A549 treated with AZD9567 at 1 μM for 4 hours (cell line): Measurements from ENCODE around the gene SATB2. TPM values are rescaled to one million over a fixed set of nuclear protein-coding genes. Genes with fewer than 3 reads are reported as not detected.

ENCODE experiments used
- total RNA-seq: library from RNA; stranded (reverse); fragments of 200-300 nt; extraction: Qiagen RNA extraction; gene quantifications from 5 replicates; pipeline ENCODE4 v1.2.3, GENCODE V29; 2022; ENCODE audit not compliant: insufficient read depth

The SATB2 gene
- 2.3 to 3.4 TPM (median 3.2 TPM) in 5 replicates for total RNA-seq

GRCh38 chr2:199457147-199458008 lies at the start of gene SATB2:
Gene SATB2 (minus strand): TSS chr2:199457939. CDS start chr2:199456037, 1,902 bp downstream.

